Body of pancreas (tissue), 4 donors: Measurements from ENCODE around the gene SH3PXD2A.

Source experiments
- CTCF ChIP-seq, 7 experiments: fragments of 450-650 bp in 4 of 7; fragments of 200-600 bp in 3 of 7; sonication (generic) in 3 of 7; IDR thresholded peaks; one replicate each; pipeline ENCODE4 v1.5.1; 2016 to 2019; ENCODE audit warnings: antibody characterized with exemption in 7 of 7
- POLR2A ChIP-seq, 3 donors: fragments of 450-650 bp; IDR thresholded peaks; one replicate each; pipeline ENCODE4 v1.6.1; 2016; ENCODE audit warnings: antibody characterized with exemption in 3 of 3, mild to moderate bottlenecking in 2 of 3

- TF ChIP-seq CTCF (IDR thresholded peaks at IDR 0.05) (no peak), POLR2A (IDR thresholded peaks at IDR 0.05) (no peak)
These were observed 155.6 kb downstream of the SH3PXD2A start for GRCh38 chr10:103699611-103700435.
